GM15510 (cell line): ENCODE data around the gene ENAH.

ENCODE experiments used
- POLR2A ChIP-seq: IDR thresholded peaks from 3 replicates; pipeline ENCODE4 v1.6.1; 2011; ENCODE audit warnings: borderline replicate concordance; ENCODE audit not compliant: insufficient read length; ENCODE audit errors: extremely low read depth

ENAH gene

DNA sequence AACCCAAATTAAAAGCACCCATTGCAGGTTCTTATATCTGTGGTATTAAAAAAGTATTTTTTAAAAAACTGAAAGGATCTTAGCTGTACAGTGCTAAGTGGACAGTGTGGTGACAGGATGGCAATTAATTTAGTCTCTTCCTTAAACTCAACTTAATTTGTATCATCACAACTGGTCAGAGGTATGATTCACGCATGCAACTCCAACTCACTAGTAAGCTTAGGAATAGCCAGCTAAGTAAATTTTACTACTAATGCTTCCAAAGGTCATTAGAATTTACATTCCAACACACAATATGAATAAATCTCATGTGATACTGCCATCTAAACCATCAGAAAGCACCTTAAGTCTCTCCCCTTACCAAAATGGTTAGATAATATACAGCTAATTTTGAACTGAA is 35.4 kb downstream of the ENAH start:
- TF ChIP-seq POLR2A, result no peak

GRCh38 chr1:225613006-225613405 is 39.9 kb downstream of the ENAH start:
- TF ChIP-seq POLR2A, result no peak

DNA sequence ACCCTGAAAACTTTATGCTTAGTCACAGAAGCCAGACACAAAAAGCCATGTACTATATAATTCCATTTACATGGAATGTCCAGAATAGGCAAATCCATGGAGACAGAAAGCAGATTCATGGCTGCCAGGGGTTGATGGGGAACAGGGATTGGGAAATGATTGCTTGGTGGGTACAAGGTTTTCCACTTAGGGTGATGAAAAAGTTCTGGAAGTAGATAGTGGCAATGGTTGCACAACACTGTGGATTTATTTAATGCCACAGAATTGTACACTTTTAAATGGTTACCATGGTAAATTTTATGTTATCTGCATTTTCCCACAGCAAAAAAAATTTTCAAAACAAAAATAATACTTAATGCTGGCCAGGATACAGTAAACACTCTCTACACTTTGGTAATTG is 40.6 kb downstream of the ENAH start:
- TF ChIP-seq POLR2A, result no peak

- no peak for TF ChIP-seq POLR2A
Measured at GRCh38 chr1:225611537-225612223, 41.2 kb downstream of the ENAH start.

DNA sequence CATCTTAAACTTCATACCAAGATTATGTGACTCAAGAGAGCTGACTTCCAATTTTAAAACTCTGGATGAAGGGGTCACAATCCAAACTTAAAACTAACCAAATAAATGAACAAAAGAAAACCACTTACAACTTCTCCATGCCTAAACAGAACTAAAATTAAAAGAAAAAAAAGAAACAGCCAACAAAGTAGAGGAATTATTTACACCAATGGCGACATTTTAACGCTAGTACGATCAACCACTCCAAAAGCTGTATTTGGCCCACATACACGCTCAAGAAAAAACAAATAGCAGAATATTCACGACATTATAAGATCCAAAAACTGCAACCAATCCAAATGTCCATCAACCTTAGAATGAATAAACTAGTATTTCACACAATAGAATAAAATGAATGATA is 42.4 kb downstream of the ENAH start:
- no peak for TF ChIP-seq POLR2A

DNA sequence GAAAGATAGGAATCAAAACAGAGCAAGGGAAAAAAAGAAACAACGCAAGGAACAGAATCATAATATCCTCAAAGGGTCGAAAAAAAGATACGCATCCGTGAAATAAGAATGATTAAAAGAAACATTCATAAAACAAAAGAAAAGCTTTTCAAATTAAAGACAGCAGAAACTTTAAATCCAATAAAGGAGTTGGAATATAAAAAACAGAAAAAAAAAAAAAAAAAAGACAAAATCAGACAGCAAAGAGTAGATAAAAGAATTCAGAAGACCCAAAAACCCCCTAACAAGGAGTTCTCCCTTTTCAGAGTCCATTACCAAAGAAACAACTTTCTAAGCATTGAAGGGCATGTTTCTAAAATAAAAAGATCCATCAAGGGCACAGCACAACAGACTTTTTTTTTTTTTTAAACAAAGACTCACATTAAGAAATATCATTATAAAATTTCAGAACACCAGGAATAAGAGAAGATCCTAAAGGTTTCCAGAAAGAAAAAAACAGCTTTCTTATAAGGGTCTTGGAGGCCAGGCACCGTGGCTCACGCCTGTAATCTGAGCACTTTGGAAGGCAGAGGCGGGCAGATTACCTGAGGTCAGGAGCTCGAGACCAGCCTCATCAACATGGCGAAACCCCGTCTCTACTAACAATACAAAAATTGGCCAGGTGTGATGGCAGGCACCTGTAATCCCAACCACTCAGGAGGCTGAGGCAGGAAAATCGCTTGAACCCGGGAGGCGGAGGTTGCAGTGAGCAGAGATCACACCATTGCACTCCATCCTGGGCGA is 44.7 kb downstream of the ENAH start:
- no peak for TF ChIP-seq POLR2A

GRCh38 chr1:225607355-225607754 is 45.6 kb downstream of the ENAH start:
- no peak for TF ChIP-seq POLR2A

- TF ChIP-seq POLR2A, result no peak
Measured at GRCh38 chr1:225603538-225604354, 49.2 kb downstream of the ENAH start.

GRCh38 chr1:225602590-225603206 is 50.2 kb downstream of the ENAH start:
- no peak for TF ChIP-seq POLR2A

DNA sequence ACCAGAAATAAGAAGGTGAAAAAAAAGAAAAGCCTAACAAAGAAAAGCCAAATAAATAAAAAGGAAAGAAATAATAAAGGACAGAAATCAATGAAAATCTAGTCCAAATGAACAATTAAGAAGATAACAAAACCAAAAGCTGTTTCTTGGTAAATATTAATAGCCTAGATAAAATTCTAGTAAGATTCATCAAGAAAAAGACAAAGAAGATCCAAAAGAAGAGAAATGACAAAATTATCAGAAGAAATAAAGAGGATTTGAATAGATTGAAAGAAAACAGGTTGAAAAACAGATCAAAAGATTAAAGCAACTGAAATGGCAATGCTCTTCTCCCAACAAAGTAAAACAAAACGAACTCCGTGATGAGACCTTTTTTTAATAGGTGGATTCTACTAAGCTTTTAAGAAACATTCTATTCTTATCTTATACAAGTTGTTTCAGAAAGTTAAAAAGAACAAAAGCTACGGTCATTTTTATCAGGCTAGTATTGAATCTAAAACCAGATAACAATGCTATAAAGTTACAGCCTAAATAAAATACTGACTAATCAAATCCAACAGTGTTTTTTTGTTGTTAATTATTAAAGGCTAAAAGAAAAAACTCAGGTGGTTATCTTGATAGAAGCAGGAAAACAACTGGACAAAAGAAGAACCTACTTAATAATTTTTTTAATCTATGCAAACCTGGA is 50.9 kb downstream of the ENAH start:
- TF ChIP-seq POLR2A, result no peak

DNA sequence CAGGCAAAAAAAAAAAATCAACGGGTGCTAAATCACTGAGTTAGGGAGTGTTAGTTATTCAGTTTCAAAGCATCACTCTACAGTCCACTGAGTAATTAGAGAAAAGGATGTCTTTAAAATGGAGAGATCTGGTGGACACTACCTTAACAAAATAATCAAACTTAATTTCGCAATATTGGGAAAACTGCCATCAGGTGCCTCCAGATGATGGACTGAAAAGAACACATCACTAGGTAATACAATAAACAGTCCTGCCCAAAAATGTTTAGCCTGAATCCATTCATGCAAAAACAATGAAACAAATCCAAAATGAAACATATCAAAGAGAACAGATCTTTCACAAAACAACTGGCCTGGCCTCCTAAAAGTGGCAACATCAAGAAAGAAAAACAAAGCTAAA is 54.1 kb downstream of the ENAH start:
- TF ChIP-seq POLR2A, result no peak

DNA sequence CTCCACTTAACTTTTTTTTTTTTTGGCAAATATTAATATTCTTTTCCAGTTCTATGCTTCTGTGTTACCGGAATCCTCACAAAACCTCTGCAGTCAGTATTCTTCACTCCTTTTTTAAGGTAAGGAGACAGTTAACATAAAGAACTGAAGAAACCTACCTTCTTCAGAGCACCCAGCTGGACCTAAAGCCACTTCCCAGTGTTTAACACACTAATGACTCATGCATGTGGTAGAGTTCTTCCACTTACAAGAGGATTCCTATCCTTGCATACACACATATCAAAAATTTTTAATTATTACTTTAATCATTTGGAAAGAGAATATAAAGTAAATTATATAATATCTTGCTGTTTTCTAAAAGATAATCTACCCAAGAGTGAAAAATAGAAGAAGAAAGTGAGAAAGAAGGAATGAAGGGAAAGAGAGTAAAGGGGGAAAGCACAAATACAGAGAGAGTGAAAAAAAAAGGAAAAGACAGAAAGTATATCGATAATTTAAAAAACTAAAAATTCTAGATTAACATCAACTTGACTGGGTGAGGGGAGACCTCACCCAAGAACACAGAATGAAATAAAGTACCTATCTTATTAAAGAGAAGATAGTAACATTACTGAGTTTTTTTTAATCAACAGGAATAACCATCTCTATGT is 54.9 kb downstream of the ENAH start:
- no peak for TF ChIP-seq POLR2A

- TF ChIP-seq POLR2A, result no peak
Measured at GRCh38 chr1:225596736-225597135, 56.2 kb downstream of the ENAH start.
